A549 (cell line): ENCODE measurements around the gene IGSF10. TPM values are rescaled to one million over a fixed set of nuclear protein-coding genes. Genes with fewer than 3 reads are reported as not detected.

Source experiments
- ATAC-seq, 2 experiments: fragments of 200-7000 bp in 1 of 2; fragments of >200 bp in 1 of 2; cut with Nextera tagmentation in 1 of 2; cut with Tn5 transposase in 1 of 2; 3 replicates each; pipeline versions ENCODE4 v1.8.0 to v1.9.1; 2018 to 2020; ENCODE audit warnings: mild to moderate bottlenecking in 1 of 2, moderate library complexity in 1 of 2
- CTCF ChIA-PET: fragments of 300-600 bp; sonication (Branson Sonifier 250); formaldehyde crosslinking; extraction: SDS; loops from one replicate; lab custom pipeline; 2021; ENCODE audit warnings: antibody characterized with exemption, inconsistent platforms; lab: Yijun Ruan, JAX
- POLR2A ChIA-PET: fragments of 350-600 bp; formaldehyde crosslinking; extraction: SDS; loops from one replicate; lab custom pipeline; 2021; ENCODE audit warnings: antibody characterized with exemption, inconsistent platforms; lab: Yijun Ruan, JAX
- DNase-seq, 2 experiments: peaks; one replicate each; pipeline versions ENCODE4 v3.0.0 to v3.0.0-alpha.2; 2011 to 2016; ENCODE audit warnings: low read depth in 1 of 2, low spot score in 1 of 2
- FAIRE-seq: peaks from 2 replicates; lab custom pipeline; 2011; peaks lifted over from hg19 to GRCh38; lab: Jason Lieb, UNC
- H3K27ac ChIP-seq, 2 experiments: fragments of >200 bp; sonication (Bioruptor Twin); formaldehyde crosslinking; 3 replicates each; pipeline ENCODE4 v1.5.1; 2016 to 2017
- H3K4me1 ChIP-seq: fragments of >200 bp; sonication (Bioruptor Twin); formaldehyde crosslinking; 3 replicates; pipeline ENCODE4 v1.6.1; 2016
- H3K4me2 ChIP-seq: fragments of >200 bp; sonication (Bioruptor Twin); formaldehyde crosslinking; 3 replicates; pipeline ENCODE4 v1.6.1; 2016
- H3K4me3 ChIP-seq: fragments of >200 bp; sonication (Bioruptor Twin); formaldehyde crosslinking; 3 replicates; pipeline ENCODE4 v1.5.1; 2016
- H3K9me3 ChIP-seq: fragments of >200 bp; sonication (Bioruptor Twin); formaldehyde crosslinking; 3 replicates; pipeline ENCODE4 v1.6.1; 2016
- ATOH8 ChIP-seq: fragments of 250-450 bp; sonication (Bioruptor Pico); IDR thresholded peaks from 2 replicates; pipeline ENCODE4 v1.5.0; 2020; ENCODE audit warnings: low read depth, mild to moderate bottlenecking, moderate library complexity
- CHD4 ChIP-seq: fragments of 200-600 bp; sonication (generic); IDR thresholded peaks from 2 replicates; pipeline ENCODE4 v1.6.1; 2016; ENCODE audit warnings: antibody characterized with exemption, mild to moderate bottlenecking, borderline replicate concordance
- ESRRA ChIP-seq: fragments of 150-350 bp; IDR thresholded peaks from 2 replicates; pipeline ENCODE4 v1.6.1; 2014; ENCODE audit warnings: mild to moderate bottlenecking, low read length, borderline replicate concordance
- FOSL2 ChIP-seq, 2 experiments: fragments of 450-650 bp in 1 of 2; fragments of >200 bp in 1 of 2; sonication (Bioruptor Twin) in 1 of 2; formaldehyde crosslinking; IDR thresholded peaks; 2 replicates each; pipeline versions ENCODE4 v1.5.0 to v1.6.1; 2016 to 2020; ENCODE audit warnings: mild to moderate bottlenecking in 1 of 2, moderate library complexity in 1 of 2
- GATA3 ChIP-seq: IDR thresholded peaks from 2 replicates; pipeline ENCODE4 v1.6.1; 2012; ENCODE audit warnings: borderline replicate concordance
- HDAC2 ChIP-seq: fragments of 200-600 bp; sonication (generic); IDR thresholded peaks from 2 replicates; pipeline ENCODE4 v1.6.1; 2016
- HOXA7 ChIP-seq: fragments of 250-450 bp; sonication (Bioruptor Pico); IDR thresholded peaks from 2 replicates; pipeline ENCODE4 v1.5.0; 2020; ENCODE audit warnings: mild to moderate bottlenecking, moderate library complexity
- HOXB5 ChIP-seq: fragments of 250-450 bp; sonication (Bioruptor Pico); IDR thresholded peaks from 2 replicates; pipeline ENCODE4 v1.5.0; 2020; ENCODE audit warnings: mild to moderate bottlenecking, moderate library complexity
- JUNB ChIP-seq: fragments of >200 bp; sonication (Bioruptor Twin); formaldehyde crosslinking; IDR thresholded peaks from 2 replicates; pipeline ENCODE4 v1.6.1; 2016
- KDM1A ChIP-seq: fragments of 200-600 bp; sonication (generic); IDR thresholded peaks from 2 replicates; pipeline ENCODE4 v1.6.1; 2016; ENCODE audit warnings: low read depth, mild to moderate bottlenecking
- KDM5A ChIP-seq: fragments of 200-600 bp; sonication (generic); IDR thresholded peaks from 2 replicates; pipeline ENCODE4 v1.6.1; 2016; ENCODE audit warnings: antibody characterized with exemption, mild to moderate bottlenecking
- MAZ ChIP-seq: fragments of 150-350 bp; IDR thresholded peaks from 2 replicates; pipeline ENCODE4 v1.6.1; 2014; ENCODE audit warnings: antibody characterized with exemption, low read depth, low read length, borderline replicate concordance
- NFE2L2 ChIP-seq: fragments of 150-350 bp; conservative IDR thresholded peaks from 2 replicates; pipeline ENCODE4 v1.6.1; 2014; ENCODE audit warnings: low read length
- NPAS2 ChIP-seq: fragments of 250-450 bp; sonication (Bioruptor Pico); IDR thresholded peaks from 2 replicates; pipeline ENCODE4 v1.8.0; 2022; ENCODE audit warnings: mild to moderate bottlenecking, moderate library complexity, borderline replicate concordance
- NR3C1 ChIP-seq: fragments of >200 bp; sonication (Bioruptor Twin); formaldehyde crosslinking; IDR thresholded peaks from 3 replicates; pipeline ENCODE4 v1.6.1; 2017
- RAD21 ChIP-seq, 2 experiments: fragments of >200 bp in 1 of 2; sonication (Bioruptor Twin) in 1 of 2; formaldehyde crosslinking in 1 of 2; IDR thresholded peaks in 1 of 2; conservative IDR thresholded peaks in 1 of 2; 2 replicates in 1 of 2; 3 replicates in 1 of 2; pipeline ENCODE4 v1.6.1; 2012 to 2018; ENCODE audit warnings: inconsistent platforms in 1 of 2
- REST ChIP-seq: fragments of 200-600 bp; sonication (generic); IDR thresholded peaks from 2 replicates; pipeline ENCODE4 v1.6.1; 2016; ENCODE audit warnings: antibody characterized with exemption, mild to moderate bottlenecking, moderate library complexity
- RNF2 ChIP-seq: fragments of 200-600 bp; sonication (generic); IDR thresholded peaks from 2 replicates; pipeline ENCODE4 v1.6.1; 2016; ENCODE audit warnings: low read depth, mild to moderate bottlenecking, antibody characterized with exemption, moderate library complexity, borderline replicate concordance
- SMC3 ChIP-seq: fragments of >200 bp; sonication (Bioruptor Twin); formaldehyde crosslinking; IDR thresholded peaks from 3 replicates; pipeline ENCODE4 v1.6.1; 2018; ENCODE audit warnings: inconsistent platforms
- SREBF2 ChIP-seq: fragments of 450-650 bp; IDR thresholded peaks from 2 replicates; pipeline ENCODE4 v1.6.1; 2014; ENCODE audit warnings: mild to moderate bottlenecking, moderate library complexity
- TFCP2L1 ChIP-seq: fragments of 250-450 bp; sonication (Bioruptor Pico); IDR thresholded peaks from 2 replicates; pipeline ENCODE4 v1.5.0; 2021; ENCODE audit warnings: mild to moderate bottlenecking
- TP53 ChIP-seq: fragments of 250-450 bp; sonication (Bioruptor Pico); IDR thresholded peaks from 2 replicates; pipeline ENCODE4 v1.5.0; 2021; ENCODE audit warnings: mild to moderate bottlenecking, moderate library complexity
- ZSCAN20 ChIP-seq: fragments of 250-450 bp; sonication (Bioruptor Pico); IDR thresholded peaks from 2 replicates; pipeline ENCODE4 v1.8.0; 2022; ENCODE audit warnings: mild to moderate bottlenecking, moderate library complexity
- WGBS: methylation state at CpG from one replicate; pipeline ENCODE4 v1.1.6; 2017; ENCODE audit errors: missing lambda C conversion rate; 5-methylcytosine and 5-hydroxymethylcytosine counted together
- polyA plus RNA-seq, 4 experiments: library from polyadenylated mRNA; depleted of rRNA in 3 of 4; stranded (reverse); fragments of >200 nt; fragmentation: RNase III in 1 of 4; extraction: RNeasy Plus Mini Kit Qiagen cat#74134 plus additional on column Dnase treatment in 1 of 4; gene quantifications; 2 replicates in 3 of 4; 3 replicates in 1 of 4; pipeline ENCODE4 v1.2.3, GENCODE V29; 2011 to 2017
- TF ChIP-seq, protein P1 (sequence below): IDR thresholded peaks from 2 replicates; pipeline ENCODE4 v1.6.1; 2012; ENCODE audit warnings: low read depth, borderline replicate concordance
- TF ChIP-seq, protein P2 (sequence below): fragments of 150-350 bp; IDR thresholded peaks from 2 replicates; pipeline ENCODE4 v1.6.1; 2014; ENCODE audit warnings: low read depth, mild to moderate bottlenecking, low read length
- TF ChIP-seq, protein P3 (sequence below): fragments of >200 bp; sonication (Bioruptor Twin); formaldehyde crosslinking; IDR thresholded peaks from 3 replicates; pipeline ENCODE4 v1.5.1; 2016

Gene IGSF10
- polyA plus RNA-seq, 2 of the 4 experiments (the other 2 are of a cell fraction): 0.61 to 2.9 TPM

GRCh38 chr3:151425627-151426340 is 35.1 kb downstream of the IGSF10 start:
- Histone ChIP-seq H3K9me3 (no peaks in the 10 kb centered on the region), H3K4me3 (no peak overlapping the region), H3K4me1 (peaks cover 16% of the 10 kb centered on the region), H3K27ac (peak overlapping the region in 1 of 2 experiments; percentile 26; a peak in 1 of 6 replicates), H3K4me2 (peak overlapping the region; percentile 77; the same call in 1 of the 3 replicates)
- CTCF ChIA-PET: interaction anchor here (0.7 to 4.6 kb wide), 5 partner anchors 13 to 595 kb away, joined by 3 to 24 read pairs (median 4); no protein-coding TSS in a partner anchor
- POLR2A ChIA-PET: no interaction called here
- ATAC-seq (peak; percentile 11 to 35; a peak in 3 of 6 replicates), FAIRE-seq (no peak), DNase-seq (peak in 1 of 2 experiments; percentile 12)
- TF ChIP-seq, protein P1, sequence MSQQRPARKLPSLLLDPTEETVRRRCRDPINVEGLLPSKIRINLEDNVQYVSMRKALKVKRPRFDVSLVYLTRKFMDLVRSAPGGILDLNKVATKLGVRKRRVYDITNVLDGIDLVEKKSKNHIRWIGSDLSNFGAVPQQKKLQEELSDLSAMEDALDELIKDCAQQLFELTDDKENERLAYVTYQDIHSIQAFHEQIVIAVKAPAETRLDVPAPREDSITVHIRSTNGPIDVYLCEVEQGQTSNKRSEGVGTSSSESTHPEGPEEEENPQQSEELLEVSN: no peak
- no peak for TF ChIP-seq HOXA7
- TF ChIP-seq ATOH8 (CRISPR knock-in tag): no peak
- no peak for TF ChIP-seq FOSL2 (IDR thresholded peaks at IDR 0.05)
- no peak for TF ChIP-seq FOSL2 (CRISPR knock-in tag; IDR thresholded peaks at IDR 0.05)
- no peak for TF ChIP-seq TFCP2L1 (CRISPR knock-in tag)
- no peak for TF ChIP-seq HDAC2
- TF ChIP-seq, protein P2, sequence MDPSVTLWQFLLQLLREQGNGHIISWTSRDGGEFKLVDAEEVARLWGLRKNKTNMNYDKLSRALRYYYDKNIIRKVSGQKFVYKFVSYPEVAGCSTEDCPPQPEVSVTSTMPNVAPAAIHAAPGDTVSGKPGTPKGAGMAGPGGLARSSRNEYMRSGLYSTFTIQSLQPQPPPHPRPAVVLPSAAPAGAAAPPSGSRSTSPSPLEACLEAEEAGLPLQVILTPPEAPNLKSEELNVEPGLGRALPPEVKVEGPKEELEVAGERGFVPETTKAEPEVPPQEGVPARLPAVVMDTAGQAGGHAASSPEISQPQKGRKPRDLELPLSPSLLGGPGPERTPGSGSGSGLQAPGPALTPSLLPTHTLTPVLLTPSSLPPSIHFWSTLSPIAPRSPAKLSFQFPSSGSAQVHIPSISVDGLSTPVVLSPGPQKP: no peak
- TF ChIP-seq RAD21 (conservative IDR thresholded peaks at IDR 0.05 in 1 of 2, IDR thresholded peaks at IDR 0.05 in 1 of 2): peak in 1 of 2 experiments; percentile 28; a peak in 2 of 5 replicates
- TF ChIP-seq KDM1A: no peak
- no peak for TF ChIP-seq ESRRA
- TF ChIP-seq ZSCAN20 (CRISPR knock-in tag): no peak
- no peak for TF ChIP-seq NPAS2 (CRISPR knock-in tag)
- no peak for TF ChIP-seq REST
- TF ChIP-seq CHD4: no peak
- no peak for TF ChIP-seq NR3C1
- no peak for TF ChIP-seq TP53
- no peak for TF ChIP-seq SREBF2
- no peak for TF ChIP-seq HOXB5 (CRISPR knock-in tag)
- TF ChIP-seq SMC3: 0 out of 3 replicates have a peak, but pooled peaks have one; percentile 19
- TF ChIP-seq, protein P3, sequence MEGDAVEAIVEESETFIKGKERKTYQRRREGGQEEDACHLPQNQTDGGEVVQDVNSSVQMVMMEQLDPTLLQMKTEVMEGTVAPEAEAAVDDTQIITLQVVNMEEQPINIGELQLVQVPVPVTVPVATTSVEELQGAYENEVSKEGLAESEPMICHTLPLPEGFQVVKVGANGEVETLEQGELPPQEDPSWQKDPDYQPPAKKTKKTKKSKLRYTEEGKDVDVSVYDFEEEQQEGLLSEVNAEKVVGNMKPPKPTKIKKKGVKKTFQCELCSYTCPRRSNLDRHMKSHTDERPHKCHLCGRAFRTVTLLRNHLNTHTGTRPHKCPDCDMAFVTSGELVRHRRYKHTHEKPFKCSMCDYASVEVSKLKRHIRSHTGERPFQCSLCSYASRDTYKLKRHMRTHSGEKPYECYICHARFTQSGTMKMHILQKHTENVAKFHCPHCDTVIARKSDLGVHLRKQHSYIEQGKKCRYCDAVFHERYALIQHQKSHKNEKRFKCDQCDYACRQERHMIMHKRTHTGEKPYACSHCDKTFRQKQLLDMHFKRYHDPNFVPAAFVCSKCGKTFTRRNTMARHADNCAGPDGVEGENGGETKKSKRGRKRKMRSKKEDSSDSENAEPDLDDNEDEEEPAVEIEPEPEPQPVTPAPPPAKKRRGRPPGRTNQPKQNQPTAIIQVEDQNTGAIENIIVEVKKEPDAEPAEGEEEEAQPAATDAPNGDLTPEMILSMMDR: peak; percentile 50
- no peak for TF ChIP-seq RNF2
- TF ChIP-seq NFE2L2: no peak
- TF ChIP-seq MAZ: no peak
- no peak for TF ChIP-seq KDM5A
- no peak for TF ChIP-seq JUNB
- no peak for TF ChIP-seq GATA3
- 38% methylated on average over 4 of the region's 4 CpGs for WGBS
